ENCODE measurements around the gene OPCML.

OPCML gene

DNA sequence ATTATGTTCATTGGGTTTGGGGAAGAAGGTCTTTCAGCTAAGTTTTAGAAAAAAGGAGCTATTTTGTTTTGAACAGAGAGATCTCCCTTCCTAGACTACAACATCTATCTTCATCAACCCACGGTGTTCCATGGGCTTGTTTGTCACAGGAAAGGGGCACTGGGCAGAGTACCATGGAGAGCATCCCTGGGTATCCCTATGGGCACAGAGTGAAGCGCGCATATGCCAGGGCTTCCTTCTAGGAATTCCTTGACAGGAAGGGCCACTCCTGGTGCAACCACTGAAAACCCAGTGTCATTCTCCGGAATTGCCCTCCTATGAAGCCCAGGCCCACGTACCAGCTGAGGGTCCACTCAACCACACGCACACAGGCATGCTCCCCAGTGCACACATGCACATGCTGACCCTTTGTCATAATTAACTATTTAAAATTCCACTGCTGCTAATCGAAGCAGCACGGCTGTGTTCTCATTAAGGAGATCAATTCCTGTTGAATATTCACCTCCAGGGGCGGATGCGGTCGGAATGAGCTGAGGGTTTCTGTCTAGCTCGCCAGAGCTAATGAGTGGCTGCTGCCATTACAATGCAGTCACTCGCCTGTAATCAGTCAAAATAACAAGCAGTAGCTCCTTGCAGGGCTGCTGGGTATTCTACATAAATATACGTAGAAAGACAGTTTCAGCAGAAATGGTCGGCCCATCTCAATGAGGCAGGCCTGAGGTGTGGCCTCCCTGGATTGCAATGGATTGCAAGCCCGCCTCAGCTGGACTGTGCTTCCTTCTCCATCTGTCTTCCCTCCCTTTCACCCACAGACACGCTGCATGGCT lies 512.5 kb downstream of the OPCML start:
- H3K79me2 ChIP-seq (ENCODE audit: control insufficient read depth, insufficient read depth, low read length, unreplicated experiment): no peaks in the 10 kb centered on the region
- H3K4me1 ChIP-seq (ENCODE audit: control insufficient read depth, insufficient read depth, low read length, unreplicated experiment): no peaks in the 10 kb centered on the region
- H2AFZ ChIP-seq (ENCODE audit: low read length, unreplicated experiment): no peak overlapping the region
- no peak overlapping the region for H3K27ac ChIP-seq (ENCODE audit: low read depth, low read length)
- H3K36me3 ChIP-seq (ENCODE audit: insufficient read depth, low read length): no peaks in the 10 kb centered on the region
- no peaks in the 10 kb centered on the region for H3K27me3 ChIP-seq (ENCODE audit: insufficient read depth, low read length)
- no peak overlapping the region for H3K4me3 ChIP-seq (ENCODE audit: low read depth, low read length)

DNA sequence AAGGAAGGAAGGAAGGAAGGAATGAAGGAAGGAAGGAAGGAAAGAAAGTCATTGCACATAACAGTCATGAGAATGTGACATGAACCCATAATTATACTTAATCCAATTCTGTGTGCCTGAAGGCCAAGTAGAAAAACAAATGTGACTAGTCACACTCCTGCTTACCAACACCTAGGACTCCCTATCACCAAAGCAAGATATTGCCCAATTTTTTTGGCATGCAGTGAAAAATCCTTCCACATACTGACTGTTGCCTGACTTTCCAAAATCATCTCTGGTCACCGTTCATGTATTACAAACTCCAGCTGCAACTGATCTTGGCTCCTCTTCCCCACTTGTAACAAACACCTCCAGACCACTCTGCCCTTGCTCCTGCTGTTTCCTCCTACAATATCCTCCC lies 516.8 kb downstream of the OPCML start:
- no peaks in the 10 kb centered on the region for H3K79me2 ChIP-seq (ENCODE audit: control insufficient read depth, insufficient read depth, low read length, unreplicated experiment)
- no peak overlapping the region for H3K27ac ChIP-seq (ENCODE audit: low read depth, low read length)
- no peak overlapping the region for H3K4me3 ChIP-seq (ENCODE audit: low read depth, low read length)
- no peak overlapping the region for H2AFZ ChIP-seq (ENCODE audit: low read length, unreplicated experiment)
- H3K27me3 ChIP-seq (ENCODE audit: insufficient read depth, low read length): no peaks in the 10 kb centered on the region
- H3K4me1 ChIP-seq (ENCODE audit: control insufficient read depth, insufficient read depth, low read length, unreplicated experiment): no peaks in the 10 kb centered on the region
- no peaks in the 10 kb centered on the region for H3K36me3 ChIP-seq (ENCODE audit: insufficient read depth, low read length)

DNA sequence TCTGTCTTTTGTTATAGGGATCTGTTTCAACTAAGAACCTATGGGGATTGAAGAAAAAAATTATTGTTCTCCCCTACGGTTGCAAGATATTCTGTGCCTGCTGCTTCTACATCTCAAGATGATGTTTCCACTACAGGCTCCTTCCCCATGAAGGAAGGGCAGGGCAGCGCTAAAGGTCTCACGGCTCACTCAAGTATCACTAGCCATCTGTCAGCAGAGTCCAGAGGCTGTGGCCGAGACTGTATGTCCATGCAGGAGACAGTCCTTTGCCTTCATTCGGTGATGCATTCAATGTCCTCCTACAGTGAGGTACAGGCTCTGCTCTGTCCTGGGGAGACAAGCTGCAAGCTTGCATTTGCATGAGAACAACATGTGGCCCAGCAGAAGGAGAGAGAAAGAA lies 518.0 kb downstream of the OPCML start:
- H3K4me1 ChIP-seq (ENCODE audit: control insufficient read depth, insufficient read depth, low read length, unreplicated experiment): no peaks in the 10 kb centered on the region
- no peaks in the 10 kb centered on the region for H3K79me2 ChIP-seq (ENCODE audit: control insufficient read depth, insufficient read depth, low read length, unreplicated experiment)
- H3K4me3 ChIP-seq (ENCODE audit: low read depth, low read length): no peak overlapping the region
- no peak overlapping the region for H3K27ac ChIP-seq (ENCODE audit: low read depth, low read length)
- H3K36me3 ChIP-seq (ENCODE audit: insufficient read depth, low read length): no peaks in the 10 kb centered on the region
- H3K27me3 ChIP-seq (ENCODE audit: insufficient read depth, low read length): no peaks in the 10 kb centered on the region
- H2AFZ ChIP-seq (ENCODE audit: low read length, unreplicated experiment): no peak overlapping the region

DNA sequence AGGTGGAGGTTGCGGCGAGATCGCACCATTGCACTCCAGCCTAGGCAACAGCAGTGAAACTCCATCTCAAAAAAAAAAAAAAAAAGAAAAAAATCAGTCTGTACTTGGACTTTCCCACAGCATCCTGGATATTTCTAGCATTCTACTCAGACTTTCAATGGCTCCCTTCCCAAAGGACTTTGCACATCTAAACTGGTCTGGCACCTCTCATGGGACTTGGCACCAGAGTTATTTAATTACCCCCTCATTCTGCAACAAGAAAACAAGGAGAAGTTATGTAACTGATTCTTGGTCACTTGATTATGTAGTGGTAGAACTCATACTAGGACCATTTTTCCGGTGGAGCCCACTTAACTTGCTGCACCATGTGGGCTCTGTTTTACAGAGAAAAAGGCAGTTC lies 519.5 kb downstream of the OPCML start:
- Histone ChIP-seq H3K4me3 (ENCODE audit: low read depth, low read length) (no peak overlapping the region), H3K27ac (ENCODE audit: low read depth, low read length) (no peak overlapping the region), H3K36me3 (ENCODE audit: insufficient read depth, low read length) (no peaks in the 10 kb centered on the region), H2AFZ (ENCODE audit: low read length, unreplicated experiment) (no peak overlapping the region), H3K4me1 (ENCODE audit: control insufficient read depth, insufficient read depth, low read length, unreplicated experiment) (no peaks in the 10 kb centered on the region), H3K27me3 (ENCODE audit: insufficient read depth, low read length) (no peaks in the 10 kb centered on the region), H3K79me2 (ENCODE audit: control insufficient read depth, insufficient read depth, low read length, unreplicated experiment) (no peaks in the 10 kb centered on the region)

DNA sequence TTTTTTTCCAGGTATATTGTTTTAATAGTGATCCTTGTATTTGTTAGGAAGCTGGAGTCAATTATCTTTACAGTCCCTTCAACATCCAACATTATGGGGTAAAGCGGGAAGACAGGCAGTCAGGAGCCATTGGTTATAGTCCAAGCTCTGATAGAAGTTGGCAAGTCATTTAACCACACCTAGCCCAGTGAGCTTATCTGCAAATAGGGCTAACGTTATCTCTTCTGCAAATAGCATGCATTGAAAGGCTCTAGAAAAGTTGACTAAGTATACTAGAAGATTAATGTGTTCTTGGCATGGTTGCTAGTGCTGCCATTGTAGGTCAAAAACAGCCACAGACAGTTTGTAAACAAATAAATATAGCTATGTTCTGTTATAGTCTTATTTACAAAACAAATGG lies 520.7 kb downstream of the OPCML start:
- Histone ChIP-seq H3K79me2 (ENCODE audit: control insufficient read depth, insufficient read depth, low read length, unreplicated experiment) (no peaks in the 10 kb centered on the region), H3K27ac (ENCODE audit: low read depth, low read length) (no peak overlapping the region), H3K27me3 (ENCODE audit: insufficient read depth, low read length) (no peaks in the 10 kb centered on the region), H3K4me1 (ENCODE audit: control insufficient read depth, insufficient read depth, low read length, unreplicated experiment) (no peaks in the 10 kb centered on the region), H3K4me3 (ENCODE audit: low read depth, low read length) (no peak overlapping the region), H3K36me3 (ENCODE audit: insufficient read depth, low read length) (no peaks in the 10 kb centered on the region), H2AFZ (ENCODE audit: low read length, unreplicated experiment) (no peak overlapping the region)

DNA sequence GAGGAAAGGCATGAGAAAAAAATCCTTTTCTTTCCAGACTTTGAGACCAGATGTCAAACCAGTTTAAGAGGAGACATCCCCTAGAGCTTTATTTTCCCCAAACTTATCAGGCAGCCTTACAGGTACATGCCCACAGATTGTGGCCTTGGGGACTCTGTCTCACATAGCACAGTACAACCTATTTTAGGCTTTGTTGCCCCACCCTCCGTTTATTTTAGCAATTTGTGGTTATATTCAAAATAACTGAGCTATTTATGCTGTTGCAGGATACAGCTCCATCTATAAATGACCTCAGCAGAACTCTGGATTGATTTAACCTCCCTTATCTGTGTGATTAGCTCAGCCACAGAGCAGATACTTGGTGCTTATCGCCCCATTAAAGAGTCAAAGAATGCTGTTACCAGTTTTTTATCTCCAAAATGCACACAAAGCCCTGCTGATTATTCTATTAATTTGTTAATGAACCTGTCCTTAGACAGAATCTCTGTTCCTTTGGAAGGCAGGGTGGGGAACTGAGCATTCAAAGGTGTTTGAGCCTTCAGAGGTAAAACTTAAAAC lies 525.2 kb downstream of the OPCML start:
- Histone ChIP-seq H3K36me3 (ENCODE audit: insufficient read depth, low read length) (no peaks in the 10 kb centered on the region), H3K79me2 (ENCODE audit: control insufficient read depth, insufficient read depth, low read length, unreplicated experiment) (no peaks in the 10 kb centered on the region), H3K4me3 (ENCODE audit: low read depth, low read length) (no peak overlapping the region), H3K27me3 (ENCODE audit: insufficient read depth, low read length) (no peaks in the 10 kb centered on the region), H3K4me1 (ENCODE audit: control insufficient read depth, insufficient read depth, low read length, unreplicated experiment) (no peaks in the 10 kb centered on the region), H2AFZ (ENCODE audit: low read length, unreplicated experiment) (no peak overlapping the region), H3K27ac (ENCODE audit: low read depth, low read length) (no peak overlapping the region)

DNA sequence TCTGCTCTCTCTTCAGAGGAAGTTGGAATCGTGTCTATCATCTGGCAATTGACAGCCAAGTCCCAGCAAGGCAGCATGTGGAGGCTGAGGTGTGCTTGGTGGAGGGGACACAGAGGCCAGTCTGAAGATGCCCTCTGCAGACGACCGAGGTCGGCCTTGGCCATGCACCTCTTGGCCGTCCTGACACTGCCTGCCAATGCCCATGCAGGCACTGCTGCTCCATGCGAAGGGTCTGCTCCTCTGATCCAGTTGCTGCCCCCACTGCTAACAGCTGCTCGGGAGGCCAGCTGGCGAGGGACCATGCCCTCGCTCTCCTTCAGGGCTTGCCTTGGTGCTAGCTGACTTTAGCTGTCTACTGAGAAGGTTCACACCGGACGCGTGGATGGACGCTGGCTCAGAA lies 527.9 kb downstream of the OPCML start:
- Histone ChIP-seq H3K79me2 (ENCODE audit: control insufficient read depth, insufficient read depth, low read length, unreplicated experiment) (no peaks in the 10 kb centered on the region), H3K27ac (ENCODE audit: low read depth, low read length) (no peak overlapping the region), H3K27me3 (ENCODE audit: insufficient read depth, low read length) (no peaks in the 10 kb centered on the region), H3K4me3 (ENCODE audit: low read depth, low read length) (no peak overlapping the region), H3K4me1 (ENCODE audit: control insufficient read depth, insufficient read depth, low read length, unreplicated experiment) (no peaks in the 10 kb centered on the region), H2AFZ (ENCODE audit: low read length, unreplicated experiment) (no peak overlapping the region), H3K36me3 (ENCODE audit: insufficient read depth, low read length) (no peaks in the 10 kb centered on the region)

DNA sequence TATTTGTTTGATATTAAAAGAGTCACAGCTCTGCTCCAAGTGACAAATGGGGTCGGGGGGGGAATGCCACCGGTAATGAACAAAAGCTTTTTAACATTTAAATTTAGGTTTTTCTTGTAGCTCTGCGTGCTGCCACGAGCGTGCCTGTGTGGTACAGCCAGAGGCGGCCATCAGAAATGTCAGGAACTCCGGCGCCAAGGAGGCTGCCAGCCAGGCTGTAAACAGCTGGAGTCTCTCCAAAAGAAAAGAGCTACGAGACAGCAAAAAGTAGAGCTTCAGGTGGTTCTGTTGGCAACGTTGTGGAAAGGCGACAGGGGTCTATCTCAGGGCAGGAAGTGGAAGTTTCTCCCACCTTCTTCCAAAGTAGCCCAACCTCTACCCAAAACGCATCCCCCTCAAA lies 532.8 kb downstream of the OPCML start:
- Histone ChIP-seq H3K36me3 (ENCODE audit: insufficient read depth, low read length) (no peaks in the 10 kb centered on the region), H3K4me3 (ENCODE audit: low read depth, low read length) (no peak overlapping the region), H3K79me2 (ENCODE audit: control insufficient read depth, insufficient read depth, low read length, unreplicated experiment) (no peaks in the 10 kb centered on the region), H3K4me1 (ENCODE audit: control insufficient read depth, insufficient read depth, low read length, unreplicated experiment) (no peaks in the 10 kb centered on the region), H3K27ac (ENCODE audit: low read depth, low read length) (no peak overlapping the region), H2AFZ (ENCODE audit: low read length, unreplicated experiment) (no peak overlapping the region), H3K27me3 (ENCODE audit: insufficient read depth, low read length) (no peaks in the 10 kb centered on the region)

DNA sequence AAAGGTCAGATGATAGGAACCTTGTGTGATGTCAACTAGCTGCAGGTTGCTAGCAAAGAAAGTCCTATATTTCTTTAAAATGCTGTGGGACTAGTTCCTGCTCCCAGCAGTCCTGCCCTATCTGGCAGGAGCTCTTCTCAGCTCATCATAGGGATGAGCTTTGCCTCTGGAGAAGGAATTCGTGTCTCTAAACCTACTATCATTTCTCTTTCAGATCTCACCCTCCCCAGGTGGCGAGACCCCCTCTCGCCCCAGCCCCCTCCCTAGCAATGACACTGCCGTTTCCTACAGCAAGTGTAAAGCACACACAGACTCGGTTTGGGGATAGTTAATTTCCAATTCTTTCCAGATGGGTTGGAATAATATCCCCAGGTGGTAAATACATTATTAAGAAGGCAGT lies 533.3 kb downstream of the OPCML start:
- Histone ChIP-seq H3K27ac (ENCODE audit: low read depth, low read length) (no peak overlapping the region), H3K36me3 (ENCODE audit: insufficient read depth, low read length) (no peaks in the 10 kb centered on the region), H3K27me3 (ENCODE audit: insufficient read depth, low read length) (no peaks in the 10 kb centered on the region), H2AFZ (ENCODE audit: low read length, unreplicated experiment) (no peak overlapping the region), H3K4me1 (ENCODE audit: control insufficient read depth, insufficient read depth, low read length, unreplicated experiment) (no peaks in the 10 kb centered on the region), H3K4me3 (ENCODE audit: low read depth, low read length) (no peak overlapping the region), H3K79me2 (ENCODE audit: control insufficient read depth, insufficient read depth, low read length, unreplicated experiment) (no peaks in the 10 kb centered on the region)

DNA sequence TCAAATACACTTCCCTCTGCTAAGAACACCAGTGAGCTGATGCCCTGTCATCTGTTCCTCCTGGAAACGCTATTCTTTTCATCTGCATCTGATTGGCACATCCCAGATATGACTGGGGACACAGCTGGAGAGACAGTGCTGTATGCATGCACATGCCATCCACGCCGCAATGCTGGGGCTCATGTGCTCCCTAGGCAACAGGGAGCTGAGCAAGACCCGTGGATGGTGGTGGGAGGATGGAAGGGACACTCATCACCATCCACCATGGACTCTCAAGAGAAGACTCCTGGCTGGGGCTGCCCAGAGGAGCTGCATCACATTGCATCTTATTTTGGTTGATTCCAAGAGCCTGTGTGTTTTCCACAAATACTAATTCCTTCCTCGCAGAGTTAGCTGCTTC lies 534.9 kb downstream of the OPCML start:
- Histone ChIP-seq H3K4me3 (ENCODE audit: low read depth, low read length) (no peak overlapping the region), H3K36me3 (ENCODE audit: insufficient read depth, low read length) (no peaks in the 10 kb centered on the region), H3K27ac (ENCODE audit: low read depth, low read length) (no peak overlapping the region), H3K4me1 (ENCODE audit: control insufficient read depth, insufficient read depth, low read length, unreplicated experiment) (no peaks in the 10 kb centered on the region), H3K27me3 (ENCODE audit: insufficient read depth, low read length) (no peaks in the 10 kb centered on the region), H3K79me2 (ENCODE audit: control insufficient read depth, insufficient read depth, low read length, unreplicated experiment) (no peaks in the 10 kb centered on the region), H2AFZ (ENCODE audit: low read length, unreplicated experiment) (no peak overlapping the region)

DNA sequence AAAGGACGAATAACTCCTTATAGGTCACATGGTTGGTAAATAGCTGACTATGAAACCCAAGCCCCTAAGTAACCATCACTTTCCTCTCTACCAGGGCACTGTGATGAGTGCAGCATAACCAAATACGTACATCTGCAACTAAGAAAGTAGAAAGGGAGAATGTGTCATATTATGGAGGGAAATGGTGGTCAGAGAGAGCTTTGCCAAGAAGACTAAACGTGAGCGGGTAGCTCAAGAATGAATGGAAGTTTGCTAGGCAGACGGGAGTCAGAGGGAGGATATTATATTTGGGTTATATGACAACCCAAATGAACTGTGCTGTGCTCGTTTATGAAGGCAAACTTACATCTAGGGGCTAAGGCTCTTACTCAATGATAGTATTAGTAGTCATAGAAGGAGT lies 537.3 kb downstream of the OPCML start:
- no peak overlapping the region for H3K27ac ChIP-seq (ENCODE audit: low read depth, low read length)

More for the DNA sequence above, 537.3 kb downstream of the OPCML start:
- H2AFZ ChIP-seq (ENCODE audit: low read length, unreplicated experiment): no peak overlapping the region
- no peak overlapping the region for H3K4me3 ChIP-seq (ENCODE audit: low read depth, low read length)
- no peaks in the 10 kb centered on the region for H3K36me3 ChIP-seq (ENCODE audit: insufficient read depth, low read length)
- H3K4me1 ChIP-seq (ENCODE audit: control insufficient read depth, insufficient read depth, low read length, unreplicated experiment): no peaks in the 10 kb centered on the region
- no peaks in the 10 kb centered on the region for H3K79me2 ChIP-seq (ENCODE audit: control insufficient read depth, insufficient read depth, low read length, unreplicated experiment)
- no peaks in the 10 kb centered on the region for H3K27me3 ChIP-seq (ENCODE audit: insufficient read depth, low read length)
